HG02642 (cell line): ENCODE measurements around the gene GRIK4.

Experiments
- ATAC-seq: cut with Tn5 transposase; IDR thresholded peaks from one replicate; pipeline ENCODE4 v1.9.1; 2021; ENCODE audit warnings: mild to moderate bottlenecking; ENCODE audit not compliant: unreplicated experiment, poor library complexity

Gene GRIK4

GRCh38 chr11:120715239-120715638 lies 203.7 kb downstream of the GRIK4 start:
- no peak for ATAC-seq

- no peak for ATAC-seq
Measured at GRCh38 chr11:120717042-120717441, 205.5 kb downstream of the GRIK4 start.

- ATAC-seq = no peak
Measured at GRCh38 chr11:120717623-120718022, 206.1 kb downstream of the GRIK4 start.

GRCh38 chr11:120718171-120718570 lies 206.6 kb downstream of the GRIK4 start:
- ATAC-seq = no peak

- no peak for ATAC-seq
Measured at GRCh38 chr11:120719348-120719747, 207.8 kb downstream of the GRIK4 start.

- no peak for ATAC-seq
Measured at GRCh38 chr11:120720760-120721159, 209.2 kb downstream of the GRIK4 start.

- ATAC-seq = no peak
Measured at GRCh38 chr11:120722524-120722923, 211.0 kb downstream of the GRIK4 start.

- ATAC-seq = no peak
Measured at GRCh38 chr11:120723751-120724150, 212.2 kb downstream of the GRIK4 start.

GRCh38 chr11:120727752-120728151 lies 216.2 kb downstream of the GRIK4 start:
- no peak for ATAC-seq

GRCh38 chr11:120735035-120735434 lies 223.5 kb downstream of the GRIK4 start:
- ATAC-seq = no peak

- no peak for ATAC-seq
Measured at GRCh38 chr11:120738516-120739046, 227.0 kb downstream of the GRIK4 start.

GRCh38 chr11:120739780-120740179 lies 228.2 kb downstream of the GRIK4 start:
- no peak for ATAC-seq

- no peak for ATAC-seq
Measured at GRCh38 chr11:120740380-120740779, 228.8 kb downstream of the GRIK4 start.

- no peak for ATAC-seq
Measured at GRCh38 chr11:120744016-120744994, 232.8 kb downstream of the GRIK4 start.

GRCh38 chr11:120746376-120746775 lies 234.8 kb downstream of the GRIK4 start:
- ATAC-seq = no peak

GRCh38 chr11:120746836-120747609 lies 235.5 kb downstream of the GRIK4 start:
- ATAC-seq = no peak

GRCh38 chr11:120747850-120748814 lies 236.6 kb downstream of the GRIK4 start:
- no peak for ATAC-seq

GRCh38 chr11:120749395-120749794 lies 237.8 kb downstream of the GRIK4 start:
- ATAC-seq = no peak

GRCh38 chr11:120750647-120751549 lies 239.3 kb downstream of the GRIK4 start:
- no peak for ATAC-seq
